Measurements from ENCODE around the gene CHSY1.

The CHSY1 gene

DNA sequence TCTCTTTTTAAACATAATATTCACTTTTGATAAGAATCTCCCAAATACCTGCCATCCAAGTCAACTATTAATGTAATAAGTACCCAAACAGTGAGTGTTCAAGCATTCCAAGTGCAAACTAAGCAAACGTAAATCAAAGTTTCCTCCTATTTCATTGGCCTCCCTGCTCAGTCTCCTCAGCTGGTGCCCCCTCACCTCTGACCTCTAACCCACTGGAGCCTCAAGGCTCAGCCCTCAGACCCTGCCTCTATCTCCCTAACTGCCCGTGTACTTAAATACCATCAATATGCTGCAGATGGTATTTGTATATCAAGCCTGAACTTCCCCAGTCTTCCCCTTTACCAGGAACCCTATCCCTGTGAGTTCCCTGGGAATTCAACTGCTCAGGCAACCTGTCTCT, 31.8 kb downstream of the CHSY1 start:
- H3K27ac ChIP-seq (ENCODE audit: low read depth, low read length), result no peak overlapping the region
- no CpG with 5 or more reads among the region's 2 CpGs for WGBS (ENCODE audit: extremely low coverage, insufficient coverage, insufficient read length)

DNA sequence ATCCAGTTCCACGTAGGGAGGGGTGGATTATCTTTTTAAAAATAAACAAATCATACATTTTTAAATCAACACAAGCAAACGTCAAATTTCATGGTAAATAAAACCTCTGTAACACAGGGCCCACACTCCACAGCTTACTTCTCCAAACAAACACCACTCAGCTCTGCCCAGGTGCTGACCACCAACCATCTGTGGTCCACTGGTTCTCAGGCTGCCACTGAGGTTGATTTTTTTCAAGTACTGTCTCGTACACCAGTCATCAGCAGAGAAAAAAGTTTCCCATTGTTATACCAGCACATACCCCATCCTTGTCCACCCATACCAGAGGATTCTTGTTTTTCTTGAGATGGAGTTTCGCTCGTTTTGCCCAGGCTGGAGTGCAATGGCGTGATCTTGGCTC, 32.4 kb downstream of the CHSY1 start:
- WGBS (ENCODE audit: extremely low coverage, insufficient coverage, insufficient read length), result no CpG with 5 or more reads among the region's 6 CpGs
- no peak overlapping the region for H4K8ac ChIP-seq (ENCODE audit: low read depth, low read length)
- no peaks in the 10 kb centered on the region for H3K79me1 ChIP-seq (ENCODE audit: low read length)
- H3K27me3 ChIP-seq (ENCODE audit: insufficient read depth, low read length), result no peaks in the 10 kb centered on the region
- no peak overlapping the region for H2BK5ac ChIP-seq (ENCODE audit: low read depth, low read length, poor library complexity)
- no peak overlapping the region for H3K27ac ChIP-seq (ENCODE audit: low read depth, low read length)
- H3K14ac ChIP-seq (ENCODE audit: low read length), result no peak overlapping the region
- no peaks in the 10 kb centered on the region for H3K4me1 ChIP-seq (ENCODE audit: control insufficient read depth in 1 of 2, insufficient read depth in 2 of 2, low read length in 2 of 2)
- no peak overlapping the region for H4K12ac ChIP-seq (ENCODE audit: low read depth, low read length)
- H3K9me3 ChIP-seq (ENCODE audit: insufficient read depth, low read depth, low read length), result no peaks in the 10 kb centered on the region
- no peak overlapping the region for H4K91ac ChIP-seq (ENCODE audit: low read depth, low read length)
- no peak overlapping the region for H2AK5ac ChIP-seq (ENCODE audit: low read length)
- DNase-seq, result no peak
- H3K4ac ChIP-seq (ENCODE audit: low read depth, low read length), result no peak overlapping the region
- H3K4me3 ChIP-seq (ENCODE audit: low read depth, low read length), result no peak overlapping the region
- H3K79me2 ChIP-seq (ENCODE audit: control insufficient read depth, insufficient read depth, low read length, poor library complexity), result no peaks in the 10 kb centered on the region
- H3K23ac ChIP-seq (ENCODE audit: low read length), result no peak overlapping the region
- no peak overlapping the region for H3K4me2 ChIP-seq (ENCODE audit: low read length)
- H2BK12ac ChIP-seq (ENCODE audit: low read length), result no peak overlapping the region
- H2AFZ ChIP-seq (ENCODE audit: insufficient read depth, low read length, poor library complexity), result no peak overlapping the region
- no peak overlapping the region for H3K9ac ChIP-seq (ENCODE audit: low read length)
- H3K18ac ChIP-seq (ENCODE audit: low read length), result no peak overlapping the region
- H2BK120ac ChIP-seq (ENCODE audit: insufficient read depth, low read length, poor library complexity), result no peak overlapping the region
- peaks cover 0 to 2% of the 10 kb centered on the region in 2 experiments for H3K36me3 ChIP-seq (ENCODE audit: control insufficient read depth in 1 of 2, insufficient read depth in 2 of 2, low read length in 2 of 2)

More for the DNA sequence above, 31.8 kb downstream of the CHSY1 start:
- no peak overlapping the region for H4K8ac ChIP-seq (ENCODE audit: low read depth, low read length)
- peaks cover 0 to 3% of the 10 kb centered on the region in 2 experiments for H3K36me3 ChIP-seq (ENCODE audit: control insufficient read depth in 1 of 2, insufficient read depth in 2 of 2, low read length in 2 of 2)
- H3K4me1 ChIP-seq (ENCODE audit: control insufficient read depth in 1 of 2, insufficient read depth in 2 of 2, low read length in 2 of 2), result no peaks in the 10 kb centered on the region
- no peaks in the 10 kb centered on the region for H3K27me3 ChIP-seq (ENCODE audit: insufficient read depth, low read length)
- H3K18ac ChIP-seq (ENCODE audit: low read length), result no peak overlapping the region
- no peak overlapping the region for H4K91ac ChIP-seq (ENCODE audit: low read depth, low read length)
- no peak overlapping the region for H2BK12ac ChIP-seq (ENCODE audit: low read length)
- H3K9ac ChIP-seq (ENCODE audit: low read length), result no peak overlapping the region
- no peak for DNase-seq
- H3K14ac ChIP-seq (ENCODE audit: low read length), result no peak overlapping the region
- no peak overlapping the region for H2AFZ ChIP-seq (ENCODE audit: insufficient read depth, low read length, poor library complexity)
- no peaks in the 10 kb centered on the region for H3K79me2 ChIP-seq (ENCODE audit: control insufficient read depth, insufficient read depth, low read length, poor library complexity)
- no peak overlapping the region for H2BK5ac ChIP-seq (ENCODE audit: low read depth, low read length, poor library complexity)
- no peak overlapping the region for H3K4ac ChIP-seq (ENCODE audit: low read depth, low read length)
- H3K4me3 ChIP-seq (ENCODE audit: low read depth, low read length), result no peak overlapping the region
- H3K9me3 ChIP-seq (ENCODE audit: insufficient read depth, low read depth, low read length), result no peaks in the 10 kb centered on the region
- H2AK5ac ChIP-seq (ENCODE audit: low read length), result no peak overlapping the region
- H2BK120ac ChIP-seq (ENCODE audit: insufficient read depth, low read length, poor library complexity), result no peak overlapping the region
- no peak overlapping the region for H3K23ac ChIP-seq (ENCODE audit: low read length)
- H3K79me1 ChIP-seq (ENCODE audit: low read length), result no peaks in the 10 kb centered on the region
- H3K4me2 ChIP-seq (ENCODE audit: low read length), result no peak overlapping the region
- H4K12ac ChIP-seq (ENCODE audit: low read depth, low read length), result no peak overlapping the region

DNA sequence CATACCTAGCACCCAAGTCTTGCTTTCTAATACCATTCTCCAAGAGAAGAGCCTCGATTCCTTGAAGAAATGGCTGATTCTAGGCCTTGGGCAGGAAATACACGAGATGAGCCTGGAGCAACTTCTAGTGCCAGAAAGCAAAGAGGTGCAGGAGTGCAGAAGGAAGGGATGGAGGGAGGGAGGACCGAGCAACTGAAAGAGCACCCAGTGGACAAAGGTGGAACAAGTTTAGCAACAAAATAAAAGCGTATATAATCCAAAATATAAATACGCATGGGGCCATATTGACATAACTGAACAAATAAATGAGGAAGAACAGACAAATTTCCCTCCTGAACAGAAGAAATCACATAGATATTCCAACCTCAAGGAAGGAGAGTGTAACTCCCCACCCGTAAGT, 34.4 kb downstream of the CHSY1 start:
- Histone ChIP-seq H3K4me3 (ENCODE audit: low read depth, low read length) (no peak overlapping the region), H2AK5ac (ENCODE audit: low read length) (no peak overlapping the region), H3K36me3 (ENCODE audit: control insufficient read depth in 1 of 2, insufficient read depth in 2 of 2, low read length in 2 of 2) (peaks cover 0 to 2% of the 10 kb centered on the region in 2 experiments), H3K4ac (ENCODE audit: low read depth, low read length) (no peak overlapping the region), H3K9ac (ENCODE audit: low read length) (no peak overlapping the region), H4K91ac (ENCODE audit: low read depth, low read length) (no peak overlapping the region), H3K27me3 (ENCODE audit: insufficient read depth, low read length) (no peaks in the 10 kb centered on the region), H4K8ac (ENCODE audit: low read depth, low read length) (no peak overlapping the region), H3K79me2 (ENCODE audit: control insufficient read depth, insufficient read depth, low read length, poor library complexity) (no peaks in the 10 kb centered on the region), H2BK5ac (ENCODE audit: low read depth, low read length, poor library complexity) (no peak overlapping the region), H4K12ac (ENCODE audit: low read depth, low read length) (no peak overlapping the region), H3K4me1 (ENCODE audit: control insufficient read depth in 1 of 2, insufficient read depth in 2 of 2, low read length in 2 of 2) (no peaks in the 10 kb centered on the region), H2BK120ac (ENCODE audit: insufficient read depth, low read length, poor library complexity) (no peak overlapping the region), H3K79me1 (ENCODE audit: low read length) (no peaks in the 10 kb centered on the region), H3K4me2 (ENCODE audit: low read length) (no peak overlapping the region), H2AFZ (ENCODE audit: insufficient read depth, low read length, poor library complexity) (no peak overlapping the region), H3K27ac (ENCODE audit: low read depth, low read length) (no peak overlapping the region), H3K23ac (ENCODE audit: low read length) (no peak overlapping the region), H3K18ac (ENCODE audit: low read length) (no peak overlapping the region), H3K14ac (ENCODE audit: low read length) (no peak overlapping the region), H2BK12ac (ENCODE audit: low read length) (no peak overlapping the region), H3K9me3 (ENCODE audit: insufficient read depth, low read depth, low read length) (no peaks in the 10 kb centered on the region)
- no CpG with 5 or more reads among the region's 6 CpGs for WGBS (ENCODE audit: extremely low coverage, insufficient coverage, insufficient read length)
- no peak for DNase-seq

DNA sequence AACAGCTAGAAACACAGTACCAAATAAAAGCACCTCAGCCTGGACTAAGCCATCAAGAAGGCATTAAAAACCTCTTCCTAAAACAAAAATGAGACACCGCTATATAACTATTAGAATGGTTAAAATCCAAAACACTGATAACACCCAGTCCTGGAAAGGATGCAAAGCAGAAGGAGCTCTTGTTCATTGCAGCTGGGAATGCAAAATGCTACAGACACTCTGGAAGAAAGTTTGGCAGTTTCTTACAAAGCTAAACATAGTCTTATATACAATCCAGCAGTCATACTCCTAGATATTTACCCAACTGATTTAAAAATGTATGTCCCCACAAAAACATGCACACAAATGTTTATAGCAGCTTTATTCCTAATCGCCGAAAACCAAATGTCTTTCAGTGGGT, 35.7 kb downstream of the CHSY1 start:
- no peak overlapping the region for H3K27ac ChIP-seq (ENCODE audit: low read depth, low read length)
- H3K36me3 ChIP-seq (ENCODE audit: control insufficient read depth in 1 of 2, insufficient read depth in 2 of 2, low read length in 2 of 2), result peaks cover 0 to 2% of the 10 kb centered on the region in 2 experiments
- no CpG with 5 or more reads among the region's 3 CpGs for WGBS (ENCODE audit: extremely low coverage, insufficient coverage, insufficient read length)
- no peak overlapping the region for H2BK5ac ChIP-seq (ENCODE audit: low read depth, low read length, poor library complexity)
- DNase-seq, result no peak
- no peak overlapping the region for H3K4me2 ChIP-seq (ENCODE audit: low read length)
- H3K4ac ChIP-seq (ENCODE audit: low read depth, low read length), result no peak overlapping the region
- no peaks in the 10 kb centered on the region for H3K79me2 ChIP-seq (ENCODE audit: control insufficient read depth, insufficient read depth, low read length, poor library complexity)
- no peak overlapping the region for H4K91ac ChIP-seq (ENCODE audit: low read depth, low read length)
- no peak overlapping the region for H3K23ac ChIP-seq (ENCODE audit: low read length)
- no peak overlapping the region for H4K12ac ChIP-seq (ENCODE audit: low read depth, low read length)
- H2AFZ ChIP-seq (ENCODE audit: insufficient read depth, low read length, poor library complexity), result no peak overlapping the region
- H3K4me1 ChIP-seq (ENCODE audit: control insufficient read depth in 1 of 2, insufficient read depth in 2 of 2, low read length in 2 of 2), result no peaks in the 10 kb centered on the region
- no peak overlapping the region for H3K14ac ChIP-seq (ENCODE audit: low read length)
- no peak overlapping the region for H3K4me3 ChIP-seq (ENCODE audit: low read depth, low read length)
- H2AK5ac ChIP-seq (ENCODE audit: low read length), result no peak overlapping the region
- no peaks in the 10 kb centered on the region for H3K9me3 ChIP-seq (ENCODE audit: insufficient read depth, low read depth, low read length)
- no peak overlapping the region for H3K9ac ChIP-seq (ENCODE audit: low read length)
- H2BK120ac ChIP-seq (ENCODE audit: insufficient read depth, low read length, poor library complexity), result no peak overlapping the region
- H4K8ac ChIP-seq (ENCODE audit: low read depth, low read length), result no peak overlapping the region
- H3K79me1 ChIP-seq (ENCODE audit: low read length), result no peaks in the 10 kb centered on the region
- H3K18ac ChIP-seq (ENCODE audit: low read length), result no peak overlapping the region
- no peak overlapping the region for H2BK12ac ChIP-seq (ENCODE audit: low read length)
- no peaks in the 10 kb centered on the region for H3K27me3 ChIP-seq (ENCODE audit: insufficient read depth, low read length)

Measured in trophoblast cell (in vitro differentiated cells and primary cell).